Measurements from ENCODE around the gene DNAAF1.

Gene DNAAF1

DNA sequence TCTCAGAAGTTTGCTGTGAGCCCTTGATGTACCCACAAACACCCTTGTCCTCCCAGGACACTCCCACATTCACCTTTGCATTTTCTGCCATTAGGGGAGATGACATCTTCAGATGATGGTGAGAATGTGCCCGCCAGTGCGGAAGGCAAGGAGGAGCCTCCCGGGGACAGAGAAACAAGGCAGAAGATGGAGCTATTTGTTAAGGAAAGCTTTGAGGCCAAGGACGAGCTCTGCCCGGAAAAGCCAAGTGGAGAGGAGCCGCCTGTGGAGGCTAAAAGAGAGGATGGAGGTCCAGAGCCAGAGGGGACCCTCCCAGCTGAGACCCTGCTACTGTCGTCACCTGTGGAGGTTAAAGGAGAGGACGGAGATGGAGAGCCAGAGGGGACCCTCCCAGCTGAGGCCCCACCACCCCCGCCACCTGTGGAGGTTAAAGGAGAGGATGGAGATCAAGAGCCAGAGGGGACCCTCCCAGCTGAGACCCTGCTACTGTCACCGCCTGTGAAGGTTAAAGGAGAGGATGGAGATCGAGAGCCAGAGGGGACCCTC lies 24.7 kb downstream of the DNAAF1 start:
- Histone ChIP-seq H3K4me2 (ENCODE audit: low read length) (no peak overlapping the region), H3K23ac (ENCODE audit: low read length) (no peak overlapping the region), H3K27me3 (ENCODE audit: insufficient read depth, low read length) (no peaks in the 10 kb centered on the region), H2AFZ (ENCODE audit: insufficient read depth, low read length, poor library complexity) (no peak overlapping the region), H2BK12ac (ENCODE audit: low read length) (no peak overlapping the region), H3K18ac (ENCODE audit: low read length) (no peak overlapping the region), H3K9me3 (ENCODE audit: insufficient read depth, low read depth, low read length) (no peaks in the 10 kb centered on the region), H3K4me3 (ENCODE audit: low read depth, low read length) (no peak overlapping the region), H3K4me1 (ENCODE audit: control insufficient read depth in 1 of 2, insufficient read depth in 2 of 2, low read length in 2 of 2) (no peaks in the 10 kb centered on the region), H3K14ac (ENCODE audit: low read length) (no peak overlapping the region), H3K79me1 (ENCODE audit: low read length) (no peaks in the 10 kb centered on the region), H2AK5ac (ENCODE audit: low read length) (no peak overlapping the region), H3K79me2 (ENCODE audit: control insufficient read depth, insufficient read depth, low read length, poor library complexity) (no peaks in the 10 kb centered on the region), H4K12ac (ENCODE audit: low read depth, low read length) (no peak overlapping the region), H2BK120ac (ENCODE audit: insufficient read depth, low read length, poor library complexity) (no peak overlapping the region), H3K9ac (ENCODE audit: low read length) (no peak overlapping the region), H3K36me3 (ENCODE audit: control insufficient read depth in 1 of 2, insufficient read depth in 2 of 2, low read length in 2 of 2) (no peaks in the 10 kb centered on the region), H4K8ac (ENCODE audit: low read depth, low read length) (no peak overlapping the region), H3K4ac (ENCODE audit: low read depth, low read length) (no peak overlapping the region), H3K27ac (ENCODE audit: low read depth, low read length) (no peak overlapping the region), H4K91ac (ENCODE audit: low read depth, low read length) (no peak overlapping the region), H2BK5ac (ENCODE audit: low read depth, low read length, poor library complexity) (no peak overlapping the region)
- no peak for DNase-seq
- WGBS (ENCODE audit: extremely low coverage, insufficient coverage, insufficient read length), result no CpG with 5 or more reads among the region's 11 CpGs

DNA sequence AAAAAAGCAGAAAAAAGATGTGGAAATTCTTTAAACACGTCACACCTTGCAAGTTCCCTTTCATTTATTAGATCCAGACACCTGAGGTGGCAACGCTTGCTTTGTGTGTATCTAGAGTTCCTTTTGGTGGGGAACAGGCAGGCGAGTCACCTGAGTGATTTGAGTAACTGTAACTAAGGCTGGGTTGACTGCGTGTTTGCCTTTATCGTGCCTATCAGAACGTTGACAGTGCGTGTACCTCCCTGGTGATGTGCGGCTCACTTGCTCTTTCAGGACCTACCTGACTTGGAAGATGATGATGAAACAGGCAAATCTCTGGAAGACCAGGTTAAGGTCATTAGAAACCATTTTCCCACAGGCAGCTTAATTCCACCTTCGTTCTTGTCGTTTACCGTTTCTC lies 29.3 kb downstream of the DNAAF1 start:
- Histone ChIP-seq H2AK5ac (ENCODE audit: low read length) (no peak overlapping the region), H3K4me3 (ENCODE audit: low read depth, low read length) (no peak overlapping the region), H3K4me1 (ENCODE audit: control insufficient read depth in 1 of 2, insufficient read depth in 2 of 2, low read length in 2 of 2) (peaks cover 21 to 22% of the 10 kb centered on the region in 2 experiments), H3K4me2 (ENCODE audit: low read length) (no peak overlapping the region), H3K27me3 (ENCODE audit: insufficient read depth, low read length) (no peaks in the 10 kb centered on the region), H4K91ac (ENCODE audit: low read depth, low read length) (no peak overlapping the region), H3K36me3 (ENCODE audit: control insufficient read depth in 1 of 2, insufficient read depth in 2 of 2, low read length in 2 of 2) (peaks cover 14% of the 10 kb centered on the region in 2 experiments), H3K79me1 (ENCODE audit: low read length) (peaks cover 8% of the 10 kb centered on the region), H3K9me3 (ENCODE audit: insufficient read depth, low read depth, low read length) (no peaks in the 10 kb centered on the region), H4K12ac (ENCODE audit: low read depth, low read length) (no peak overlapping the region), H2BK120ac (ENCODE audit: insufficient read depth, low read length, poor library complexity) (no peak overlapping the region), H2BK12ac (ENCODE audit: low read length) (no peak overlapping the region), H3K18ac (ENCODE audit: low read length) (no peak overlapping the region), H3K23ac (ENCODE audit: low read length) (no peak overlapping the region), H2AFZ (ENCODE audit: insufficient read depth, low read length, poor library complexity) (no peak overlapping the region), H3K14ac (ENCODE audit: low read length) (no peak overlapping the region), H3K4ac (ENCODE audit: low read depth, low read length) (no peak overlapping the region), H3K79me2 (ENCODE audit: control insufficient read depth, insufficient read depth, low read length, poor library complexity) (peaks cover 4% of the 10 kb centered on the region), H4K8ac (ENCODE audit: low read depth, low read length) (no peak overlapping the region), H2BK5ac (ENCODE audit: low read depth, low read length, poor library complexity) (no peak overlapping the region), H3K9ac (ENCODE audit: low read length) (peak overlapping the region; percentile 23), H3K27ac (ENCODE audit: low read depth, low read length) (no peak overlapping the region)
- no CpG with 5 or more reads among the region's 11 CpGs for WGBS (ENCODE audit: extremely low coverage, insufficient coverage, insufficient read length)
- no peak for DNase-seq

DNA sequence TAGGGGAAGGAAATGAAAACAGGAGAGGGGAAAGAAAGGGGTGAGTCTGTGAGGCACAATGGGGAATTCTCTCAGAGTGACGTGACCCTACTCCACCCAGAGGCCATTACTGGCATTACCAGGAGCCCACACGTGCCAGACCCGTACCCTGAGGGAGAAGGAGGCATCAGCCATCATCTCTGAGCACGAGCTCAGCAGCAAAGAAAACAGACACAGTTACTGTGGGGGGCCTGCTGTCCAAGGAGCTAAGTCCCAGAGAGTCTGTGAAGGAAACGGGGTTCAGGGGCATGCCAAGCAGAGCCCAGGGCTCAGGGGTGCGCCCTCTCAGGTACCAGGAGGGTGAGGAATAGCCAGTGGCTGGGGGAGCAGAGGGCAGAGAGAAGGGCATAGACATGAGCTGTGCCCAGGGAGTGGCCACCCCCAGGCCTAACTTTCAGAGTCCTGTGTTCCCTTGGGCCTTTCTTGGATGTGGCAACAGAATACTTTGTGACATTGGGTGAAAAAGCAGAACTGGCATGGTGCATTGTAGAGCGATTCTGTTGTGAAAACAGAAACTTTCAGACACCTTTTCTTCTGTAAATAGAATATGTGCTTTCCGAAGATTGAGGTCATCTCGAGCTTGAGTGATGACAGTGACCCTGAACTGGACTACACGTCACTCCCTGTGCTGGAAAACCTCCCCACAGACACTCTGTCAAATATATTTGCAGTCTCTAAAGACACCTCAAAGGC lies 30.4 kb downstream of the DNAAF1 start:
- H3K23ac ChIP-seq (ENCODE audit: low read length), result no peak overlapping the region
- no peak overlapping the region for H3K4ac ChIP-seq (ENCODE audit: low read depth, low read length)
- H2BK12ac ChIP-seq (ENCODE audit: low read length), result no peak overlapping the region
- H4K91ac ChIP-seq (ENCODE audit: low read depth, low read length), result no peak overlapping the region
- H3K4me1 ChIP-seq (ENCODE audit: control insufficient read depth in 1 of 2, insufficient read depth in 2 of 2, low read length in 2 of 2), result peaks cover 21 to 22% of the 10 kb centered on the region in 2 experiments
- no peak overlapping the region for H2BK120ac ChIP-seq (ENCODE audit: insufficient read depth, low read length, poor library complexity)
- peaks cover 4% of the 10 kb centered on the region for H3K79me2 ChIP-seq (ENCODE audit: control insufficient read depth, insufficient read depth, low read length, poor library complexity)
- H3K79me1 ChIP-seq (ENCODE audit: low read length), result peaks cover 8% of the 10 kb centered on the region
- H3K9me3 ChIP-seq (ENCODE audit: insufficient read depth, low read depth, low read length), result no peaks in the 10 kb centered on the region
- H4K8ac ChIP-seq (ENCODE audit: low read depth, low read length), result no peak overlapping the region
- no peak overlapping the region for H3K4me2 ChIP-seq (ENCODE audit: low read length)
- no peak overlapping the region for H3K27ac ChIP-seq (ENCODE audit: low read depth, low read length)
- H3K14ac ChIP-seq (ENCODE audit: low read length), result no peak overlapping the region
- no peaks in the 10 kb centered on the region for H3K27me3 ChIP-seq (ENCODE audit: insufficient read depth, low read length)
- DNase-seq, result peak; percentile 43 to 72
- no peak overlapping the region for H3K4me3 ChIP-seq (ENCODE audit: low read depth, low read length)
- H4K12ac ChIP-seq (ENCODE audit: low read depth, low read length), result no peak overlapping the region
- H2AK5ac ChIP-seq (ENCODE audit: low read length), result no peak overlapping the region
- H3K36me3 ChIP-seq (ENCODE audit: control insufficient read depth in 1 of 2, insufficient read depth in 2 of 2, low read length in 2 of 2), result peaks cover 25% of the 10 kb centered on the region in 2 experiments
- peak overlapping the region; percentile 5 for H2AFZ ChIP-seq (ENCODE audit: insufficient read depth, low read length, poor library complexity)
- no peak overlapping the region for H3K9ac ChIP-seq (ENCODE audit: low read length)
- no peak overlapping the region for H2BK5ac ChIP-seq (ENCODE audit: low read depth, low read length, poor library complexity)
- no peak overlapping the region for H3K18ac ChIP-seq (ENCODE audit: low read length)
- WGBS (ENCODE audit: extremely low coverage, insufficient coverage, insufficient read length), result no CpG with 5 or more reads among the region's 10 CpGs

DNA sequence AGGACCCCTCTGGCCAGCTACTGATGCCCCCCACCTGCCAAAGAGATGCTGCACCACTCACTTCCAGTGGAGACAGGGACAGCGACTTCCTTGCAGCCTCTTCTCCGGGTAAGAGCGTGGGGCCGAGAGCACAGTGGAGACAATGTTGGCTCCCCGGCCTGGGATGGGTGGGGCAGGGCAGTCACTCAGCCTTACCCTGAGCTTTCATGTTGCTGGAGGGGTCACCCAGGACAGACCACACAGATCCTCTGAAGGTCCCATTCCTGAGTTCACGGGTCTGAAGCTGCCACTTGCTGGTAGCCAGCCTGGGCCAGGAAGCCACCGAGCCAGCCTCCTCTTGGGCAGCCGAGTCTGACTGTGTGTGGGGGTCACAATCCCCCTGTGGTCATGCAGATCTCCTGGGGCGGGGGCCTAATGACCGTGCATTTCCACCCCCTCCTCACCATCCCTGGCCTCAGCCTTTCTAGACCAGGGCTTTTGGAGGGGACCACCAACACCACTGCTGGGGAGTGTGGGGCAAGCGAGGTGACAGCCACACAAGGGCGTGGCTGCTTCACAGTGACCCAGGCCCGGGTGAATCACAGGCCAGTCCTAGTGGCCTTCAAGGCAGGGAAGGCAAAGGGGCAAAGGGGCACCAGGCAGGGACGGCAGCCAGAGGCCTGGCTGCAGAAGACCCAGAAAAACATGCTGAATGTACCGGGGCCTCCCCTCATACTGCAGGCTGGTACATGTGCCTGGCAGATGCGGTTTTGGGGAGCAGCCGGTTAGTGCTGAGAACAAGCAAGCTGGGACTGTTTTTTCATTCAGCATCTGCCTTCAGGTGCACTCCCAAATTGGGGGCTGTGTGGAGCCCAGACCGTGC lies 31.3 kb downstream of the DNAAF1 start:
- H3K9me3 ChIP-seq (ENCODE audit: insufficient read depth, low read depth, low read length), result no peaks in the 10 kb centered on the region
- H2BK120ac ChIP-seq (ENCODE audit: insufficient read depth, low read length, poor library complexity), result peak overlapping the region; percentile 15
- H3K18ac ChIP-seq (ENCODE audit: low read length), result peak overlapping the region; percentile 17
- H3K9ac ChIP-seq (ENCODE audit: low read length), result peak overlapping the region; percentile 13
- peak overlapping the region; percentile 27 for H2BK12ac ChIP-seq (ENCODE audit: low read length)
- H3K79me1 ChIP-seq (ENCODE audit: low read length), result peaks cover 8% of the 10 kb centered on the region
- no peak overlapping the region for H3K4ac ChIP-seq (ENCODE audit: low read depth, low read length)
- no CpG with 5 or more reads among the region's 18 CpGs for WGBS (ENCODE audit: extremely low coverage, insufficient coverage, insufficient read length)
- H3K4me1 ChIP-seq (ENCODE audit: control insufficient read depth in 1 of 2, insufficient read depth in 2 of 2, low read length in 2 of 2), result peaks cover 21 to 22% of the 10 kb centered on the region in 2 experiments
- no peaks in the 10 kb centered on the region for H3K27me3 ChIP-seq (ENCODE audit: insufficient read depth, low read length)
- peaks cover 34% of the 10 kb centered on the region in 2 experiments for H3K36me3 ChIP-seq (ENCODE audit: control insufficient read depth in 1 of 2, insufficient read depth in 2 of 2, low read length in 2 of 2)
- H3K27ac ChIP-seq (ENCODE audit: low read depth, low read length), result peak overlapping the region; percentile 46
- H3K79me2 ChIP-seq (ENCODE audit: control insufficient read depth, insufficient read depth, low read length, poor library complexity), result peaks cover 4% of the 10 kb centered on the region
- H3K14ac ChIP-seq (ENCODE audit: low read length), result peak overlapping the region; percentile 25
- peak overlapping the region; percentile 70 for H2AK5ac ChIP-seq (ENCODE audit: low read length)
- no peak overlapping the region for H3K23ac ChIP-seq (ENCODE audit: low read length)
- H4K8ac ChIP-seq (ENCODE audit: low read depth, low read length), result peak overlapping the region; percentile 15
- H3K4me3 ChIP-seq (ENCODE audit: low read depth, low read length), result no peak overlapping the region
- DNase-seq, result no peak
- H4K91ac ChIP-seq (ENCODE audit: low read depth, low read length), result peak overlapping the region; percentile 52
- peak overlapping the region; percentile 19 for H2AFZ ChIP-seq (ENCODE audit: insufficient read depth, low read length, poor library complexity)
- peak overlapping the region; percentile 23 for H2BK5ac ChIP-seq (ENCODE audit: low read depth, low read length, poor library complexity)
- no peak overlapping the region for H4K12ac ChIP-seq (ENCODE audit: low read depth, low read length)
- no peak overlapping the region for H3K4me2 ChIP-seq (ENCODE audit: low read length)
